Measurements from ENCODE around the gene HPS4. TPM values are rescaled to one million over a fixed set of nuclear protein-coding genes. Genes with fewer than 3 reads are reported as not detected.

The HPS4 gene
- total RNA-seq, 1 experiment from 2014 or later = 19.9 TPM

DNA sequence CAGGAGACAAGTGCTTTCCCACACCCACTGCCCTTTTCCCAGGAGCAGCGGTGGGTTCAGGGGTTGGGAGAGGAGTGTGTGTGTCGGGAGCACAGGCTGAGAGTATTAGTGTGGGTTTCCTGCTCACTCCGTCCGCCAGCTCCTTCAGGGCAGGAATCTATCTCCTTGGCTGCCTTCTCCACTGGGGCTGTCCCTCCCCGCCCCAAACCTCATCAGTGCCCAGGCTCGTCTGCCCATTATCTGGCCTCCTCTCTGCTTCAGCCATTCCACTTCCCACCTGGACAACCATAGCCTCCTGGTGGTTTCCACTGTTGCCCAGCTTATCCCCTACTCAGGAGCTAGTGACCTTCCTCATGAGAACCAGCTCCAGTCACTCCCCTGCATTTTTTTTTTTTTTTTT, 34.6 kb downstream of the HPS4 start:
- intact Hi-C loops (cut with micrococcal nuclease) = no loop called here
- BruUV-seq (replicated peaks) = no TSS peak
- POLR2A ChIA-PET (ENCODE audit: unreplicated experiment) = no interaction called here

DNA sequence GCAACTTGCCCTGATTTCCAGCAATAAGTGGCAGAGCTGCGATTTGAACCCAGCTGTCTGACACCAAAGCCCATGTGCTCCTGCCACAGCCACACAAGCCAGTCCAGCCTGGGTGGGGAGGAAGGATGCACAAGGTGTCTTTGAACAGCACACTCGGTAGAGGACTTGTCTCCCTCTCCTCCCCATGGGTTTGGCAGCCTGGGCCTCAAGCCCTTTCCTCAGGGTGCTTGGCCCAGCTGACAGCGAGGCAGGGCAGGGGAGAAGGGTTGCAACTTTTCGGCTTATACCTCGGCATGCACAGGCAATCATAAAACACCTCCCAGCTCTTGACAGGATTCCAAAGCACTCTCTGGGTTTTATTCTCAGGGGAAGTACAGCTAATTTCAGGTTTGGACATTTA, 35.2 kb downstream of the HPS4 start:
- Histone ChIP-seq H3K9ac (ENCODE audit: low read length) (no peak overlapping the region), H3K27me3 (ENCODE audit: low read length) (no peaks in the 10 kb centered on the region), H3K36me3 (ENCODE audit: low read depth, low read length) (no peaks in the 10 kb centered on the region), H3K79me2 (ENCODE audit: low read length) (no peaks in the 10 kb centered on the region), H3K9me2 (replicated peaks; ENCODE audit: low read length) (no peaks in the 10 kb centered on the region), H2AFZ (ENCODE audit: low read length) (no peak overlapping the region), H3K4me3 (ENCODE audit: low read length) (no peak overlapping the region), H3K4me1 (ENCODE audit: insufficient read depth, low read length) (no peaks in the 10 kb centered on the region), H3F3A (ENCODE audit: low read length, unreplicated experiment) (no peaks in the 10 kb centered on the region), H3K4me2 (ENCODE audit: low read length) (no peak overlapping the region), H3K27ac (ENCODE audit: low read length) (no peak overlapping the region), H3K9me3 (ENCODE audit: low read length) (no peaks in the 10 kb centered on the region), H4K20me1 (ENCODE audit: low read length) (no peaks in the 10 kb centered on the region)
- DNase-seq (no peak), ATAC-seq (no peak)
- no TSS peak for BruUV-seq (replicated peaks)
- ChIA-PET CTCF (no interaction called here), POLR2A (ENCODE audit: unreplicated experiment) (no interaction called here)
- TF ChIP-seq EZH2 (IDR thresholded peaks at IDR 0.05; ENCODE audit: low read length, unreplicated experiment) (no peak), EZH2phosphoT487 (IDR thresholded peaks at IDR 0.05; ENCODE audit: borderline replicate concordance, low read length) (no peak)
- TF ChIP-seq, protein P1, sequence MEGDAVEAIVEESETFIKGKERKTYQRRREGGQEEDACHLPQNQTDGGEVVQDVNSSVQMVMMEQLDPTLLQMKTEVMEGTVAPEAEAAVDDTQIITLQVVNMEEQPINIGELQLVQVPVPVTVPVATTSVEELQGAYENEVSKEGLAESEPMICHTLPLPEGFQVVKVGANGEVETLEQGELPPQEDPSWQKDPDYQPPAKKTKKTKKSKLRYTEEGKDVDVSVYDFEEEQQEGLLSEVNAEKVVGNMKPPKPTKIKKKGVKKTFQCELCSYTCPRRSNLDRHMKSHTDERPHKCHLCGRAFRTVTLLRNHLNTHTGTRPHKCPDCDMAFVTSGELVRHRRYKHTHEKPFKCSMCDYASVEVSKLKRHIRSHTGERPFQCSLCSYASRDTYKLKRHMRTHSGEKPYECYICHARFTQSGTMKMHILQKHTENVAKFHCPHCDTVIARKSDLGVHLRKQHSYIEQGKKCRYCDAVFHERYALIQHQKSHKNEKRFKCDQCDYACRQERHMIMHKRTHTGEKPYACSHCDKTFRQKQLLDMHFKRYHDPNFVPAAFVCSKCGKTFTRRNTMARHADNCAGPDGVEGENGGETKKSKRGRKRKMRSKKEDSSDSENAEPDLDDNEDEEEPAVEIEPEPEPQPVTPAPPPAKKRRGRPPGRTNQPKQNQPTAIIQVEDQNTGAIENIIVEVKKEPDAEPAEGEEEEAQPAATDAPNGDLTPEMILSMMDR (conservative IDR thresholded peaks at IDR 0.05; ENCODE audit: low read depth, low read length) = no peak
- intact Hi-C loops (cut with micrococcal nuclease) = no loop called here

More for the DNA sequence above, 34.6 kb downstream of the HPS4 start:
- Histone ChIP-seq H3K36me3 (ENCODE audit: low read depth, low read length) (no peaks in the 10 kb centered on the region), H3K79me2 (ENCODE audit: low read length) (no peaks in the 10 kb centered on the region), H3K27me3 (ENCODE audit: low read length) (no peaks in the 10 kb centered on the region), H3K9me3 (ENCODE audit: low read length) (no peaks in the 10 kb centered on the region), H3K27ac (ENCODE audit: low read length) (no peak overlapping the region), H3K4me1 (ENCODE audit: insufficient read depth, low read length) (no peaks in the 10 kb centered on the region), H4K20me1 (ENCODE audit: low read length) (no peaks in the 10 kb centered on the region), H3K4me3 (ENCODE audit: low read length) (no peak overlapping the region), H3K4me2 (ENCODE audit: low read length) (no peak overlapping the region), H2AFZ (ENCODE audit: low read length) (no peak overlapping the region), H3K9ac (ENCODE audit: low read length) (no peak overlapping the region), H3K9me2 (replicated peaks; ENCODE audit: low read length) (no peaks in the 10 kb centered on the region), H3F3A (ENCODE audit: low read length, unreplicated experiment) (no peaks in the 10 kb centered on the region)
- TF ChIP-seq EZH2 (IDR thresholded peaks at IDR 0.05; ENCODE audit: low read length, unreplicated experiment) = no peak
- TF ChIP-seq, protein P1 (conservative IDR thresholded peaks at IDR 0.05; ENCODE audit: low read depth, low read length) = no peak
- TF ChIP-seq EZH2phosphoT487 (IDR thresholded peaks at IDR 0.05; ENCODE audit: borderline replicate concordance, low read length) = no peak
- CTCF ChIA-PET = no interaction called here
- no peak for DNase-seq
- ATAC-seq = no peak

DNA sequence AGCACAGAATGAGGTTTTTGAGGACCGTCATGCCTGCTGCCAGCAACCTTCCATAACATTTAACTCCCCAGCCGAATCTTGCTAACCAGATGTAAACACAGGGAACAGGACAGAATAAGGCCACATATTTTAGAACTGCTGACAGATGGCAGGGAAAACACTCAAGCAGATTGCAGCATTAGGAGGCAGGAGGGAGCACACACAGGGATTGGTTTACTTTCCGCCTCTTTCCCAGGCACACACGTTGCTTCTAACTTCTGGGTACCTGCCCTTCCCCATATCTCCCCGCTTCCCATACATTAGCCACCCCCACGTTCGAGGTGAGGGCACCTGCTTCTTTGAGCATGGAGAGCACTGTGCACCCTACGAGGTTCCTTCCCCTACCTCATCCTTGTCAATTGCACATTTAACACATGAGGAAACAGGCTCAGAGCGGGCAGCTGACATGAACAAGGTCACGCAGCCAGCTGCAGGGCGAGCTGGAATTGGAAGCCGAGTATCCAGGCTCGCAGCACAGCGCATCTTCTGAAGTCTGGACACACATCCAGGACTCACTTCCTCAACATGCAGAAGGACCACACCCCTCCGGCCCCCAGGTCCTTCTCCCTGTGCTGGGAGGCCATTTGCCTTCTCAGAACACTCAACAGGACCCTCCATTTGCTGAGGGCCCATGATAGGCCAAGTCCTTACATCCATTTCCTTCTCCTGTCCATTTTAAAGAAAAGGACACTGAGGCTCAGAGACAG, 35.8 kb downstream of the HPS4 start:
- no peaks in the 10 kb centered on the region for H3K36me3 ChIP-seq (ENCODE audit: low read depth, low read length)
- TF ChIP-seq EZH2phosphoT487 (IDR thresholded peaks at IDR 0.05; ENCODE audit: borderline replicate concordance, low read length) (no peak), EZH2 (IDR thresholded peaks at IDR 0.05; ENCODE audit: low read length, unreplicated experiment) (no peak)
- TF ChIP-seq, protein P1 (conservative IDR thresholded peaks at IDR 0.05; ENCODE audit: low read depth, low read length) = no peak
- no TSS peak for BruUV-seq (replicated peaks)
- no peak overlapping the region for H2AFZ ChIP-seq (ENCODE audit: low read length)
- H3K4me1 ChIP-seq (ENCODE audit: insufficient read depth, low read length) = no peaks in the 10 kb centered on the region
- ATAC-seq (no peak), DNase-seq (no peak)
- H3K27ac ChIP-seq (ENCODE audit: low read length) = no peak overlapping the region
- intact Hi-C loops (cut with micrococcal nuclease) = no loop called here
- no peak overlapping the region for H3K4me2 ChIP-seq (ENCODE audit: low read length)
- H3K4me3 ChIP-seq (ENCODE audit: low read length) = no peak overlapping the region
- ChIA-PET POLR2A (ENCODE audit: unreplicated experiment) (no interaction called here), CTCF (no interaction called here)
- no peak overlapping the region for H3K9ac ChIP-seq (ENCODE audit: low read length)
- H3K9me2 ChIP-seq (replicated peaks; ENCODE audit: low read length) = no peaks in the 10 kb centered on the region
- H4K20me1 ChIP-seq (ENCODE audit: low read length) = no peaks in the 10 kb centered on the region
- no peaks in the 10 kb centered on the region for H3F3A ChIP-seq (ENCODE audit: low read length, unreplicated experiment)
- H3K79me2 ChIP-seq (ENCODE audit: low read length) = no peaks in the 10 kb centered on the region
- no peaks in the 10 kb centered on the region for H3K27me3 ChIP-seq (ENCODE audit: low read length)
- H3K9me3 ChIP-seq (ENCODE audit: low read length) = no peaks in the 10 kb centered on the region

Measured in PC-3 (cell line).